ENCODE results near the gene RPTOR. TPM values are rescaled to one million over a fixed set of nuclear protein-coding genes. Genes with fewer than 3 reads are reported as not detected.

Gene RPTOR
- total and polyA plus RNA-seq, 10 of the 15 experiments (the other 5 are each of a cell fraction or from before 2014, with no cell fraction given): 0.18 to 32.1 (median 7.8) TPM

- H3K9ac ChIP-seq (ENCODE audit: control insufficient read depth, insufficient read depth, low read length): no peak overlapping the region
- no peak overlapping the region for H3K4me3 ChIP-seq
- BruUV-seq (replicated peaks): no TSS peak
- H3K4me2 ChIP-seq (ENCODE audit: control insufficient read depth, insufficient read depth): no peak overlapping the region
- ChIA-PET RAD21 (ENCODE audit: unreplicated experiment) (no interaction called here), SMC1A (ENCODE audit: uncharacterized antibody, unreplicated experiment) (no interaction called here), CTCF (no interaction called here), POLR2A (no interaction called here)
- H3K27me3 ChIP-seq (replicated peaks in 1 of 2; ENCODE audit: control insufficient read depth in 2 of 2, insufficient read depth in 2 of 2, low read length in 1 of 2): no peaks in the 10 kb centered on the region
- no peaks in the 10 kb centered on the region for H3K4me1 ChIP-seq (ENCODE audit: control insufficient read depth, insufficient read depth, low read length)
- H3K9me3 ChIP-seq (replicated peaks; ENCODE audit: control insufficient read depth, insufficient read depth, low read length): no peaks in the 10 kb centered on the region
- ATAC-seq: no peak
- intact Hi-C loops (cut with micrococcal nuclease; ENCODE audit: unreplicated experiment) (no loop called here), in situ Hi-C loops (cut with MboI) (no loop called here)
- DNase-seq (ENCODE audit: low read depth, low spot score): no peak
- TF ChIP-seq EP300 (IDR thresholded peaks at IDR 0.05; ENCODE audit: borderline replicate concordance in 1 of 2, control insufficient read depth in 1 of 2, low read depth in 2 of 2, low read length in 2 of 2) (no peak), NFYB (IDR thresholded peaks at IDR 0.05; ENCODE audit: insufficient read depth, low read depth, low read length) (no peak), NR2C1 (IDR thresholded peaks at IDR 0.05) (no peak), ELK1 (IDR thresholded peaks at IDR 0.05; ENCODE audit: low read depth, low read length) (no peak), ZBTB4 (CRISPR knock-in tag; IDR thresholded peaks at IDR 0.05) (no peak), NRF1 (conservative IDR thresholded peaks at IDR 0.05; ENCODE audit: low read depth, low read length) (no peak), HDAC6 (IDR thresholded peaks at IDR 0.05; ENCODE audit: unreplicated experiment) (no peak), YBX1 (IDR thresholded peaks at IDR 0.05) (no peak), MAX (IDR thresholded peaks at IDR 0.05; ENCODE audit: low read depth, low read length) (no peak), PAX8 (IDR thresholded peaks at IDR 0.05) (no peak), EED (IDR thresholded peaks at IDR 0.05; ENCODE audit: low read depth) (no peak), CBX5 (IDR thresholded peaks at IDR 0.05; ENCODE audit: low read depth) (no peak), WRNIP1 (IDR thresholded peaks at IDR 0.05; ENCODE audit: borderline replicate concordance, low read depth, low read length) (no peak), POLR2AphosphoS5 (IDR thresholded peaks at IDR 0.05; ENCODE audit: low read length) (no peak), RELA (IDR thresholded peaks at IDR 0.05; ENCODE audit: borderline replicate concordance, partially characterized antibody) (no peak), ZNF24 (IDR thresholded peaks at IDR 0.05) (no peak), TCF3 (IDR thresholded peaks at IDR 0.05; ENCODE audit: borderline replicate concordance, insufficient read depth, low read depth, low read length) (no peak), RCOR1 (conservative IDR thresholded peaks at IDR 0.05; ENCODE audit: low read depth, low read length) (no peak)
- no peak for FAIRE-seq
- H4K20me1 ChIP-seq (ENCODE audit: control insufficient read depth, insufficient read depth): no peaks in the 10 kb centered on the region
- no peak overlapping the region for H2AFZ ChIP-seq (ENCODE audit: control insufficient read depth, low read depth, low read length)
- no peaks in the 10 kb centered on the region for H3K79me2 ChIP-seq (ENCODE audit: control insufficient read depth, insufficient read depth, low read length)
- H3K36me3 ChIP-seq (ENCODE audit: control insufficient read depth in 2 of 2, insufficient read depth in 2 of 2, low read length in 1 of 2): no peaks in the 10 kb centered on the region; a peak in 2 of 4 replicates
- H3K27ac ChIP-seq (ENCODE audit: control insufficient read depth, insufficient read depth): no peak overlapping the region
- 98% methylated on average over 9 of the region's 9 CpGs for WGBS (ENCODE audit: insufficient coverage, insufficient replicate concordance, low lambda C conversion rate, missing lambda C conversion rate)
Measured at GRCh38 chr17:80747469-80747868, 202.8 kb downstream of the RPTOR start.
